WTC11 (cell line): ENCODE data around the gene THEMIS2. TPM values are rescaled to one million over a fixed set of nuclear protein-coding genes. Genes with fewer than 3 reads are reported as not detected.

ENCODE experiments used
- ATAC-seq: fragments of 200-7000 bp; cut with Tn5 transposase; 2 replicates; pipeline ENCODE4 v1.10.0; 2021; ENCODE audit warnings: mild to moderate bottlenecking, moderate library complexity
- CTCF ChIA-PET: fragments of 300-600 bp; sonication (Branson Sonifier 250); formaldehyde crosslinking; loops from one replicate; lab custom pipeline; 2021; ENCODE audit warnings: antibody characterized with exemption; lab: Charles Lee
- POLR2A ChIA-PET: fragments of 350-600 bp; sonication (Branson Sonifier 250); formaldehyde crosslinking; loops from one replicate; lab custom pipeline; 2021; ENCODE audit warnings: antibody characterized with exemption; lab: Charles Lee
- DNase-seq: peaks from one replicate; pipeline ENCODE4 v3.0.0; 2021; ENCODE audit warnings: low spot score
- H3K27ac Mint-ChIP-seq: 2 replicates; pipeline ENCODE4 v1.8.0; 2021; ENCODE audit warnings: mixed read lengths
- H3K27me3 Mint-ChIP-seq: 2 replicates; pipeline ENCODE4 v1.8.0; 2021; ENCODE audit warnings: low read depth, mild to moderate bottlenecking, moderate library complexity, mixed read lengths
- H3K36me3 Mint-ChIP-seq: 2 replicates; pipeline ENCODE4 v1.8.0; 2021; ENCODE audit warnings: mixed read lengths
- H3K4me1 Mint-ChIP-seq: 2 replicates; pipeline ENCODE4 v1.8.0; 2022; ENCODE audit warnings: mixed read lengths
- H3K4me3 Mint-ChIP-seq: 2 replicates; pipeline ENCODE4 v1.8.0; 2021; ENCODE audit warnings: mild to moderate bottlenecking, moderate library complexity, mixed read lengths
- H3K9me3 Mint-ChIP-seq: 2 replicates; pipeline ENCODE4 v1.8.0; 2021; ENCODE audit warnings: mixed read lengths
- AR ChIP-seq: fragments of 250-450 bp; sonication (Bioruptor Pico); IDR thresholded peaks from 2 replicates; pipeline ENCODE4 v1.9.0; 2021; ENCODE audit warnings: mild to moderate bottlenecking
- ATF2 ChIP-seq: sonication (generic); formaldehyde crosslinking; IDR thresholded peaks from 2 replicates; pipeline ENCODE4 v1.8.1; 2022; ENCODE audit warnings: low read depth, missing genetic modification reagents, borderline replicate concordance
- ATF6 ChIP-seq: sonication (generic); formaldehyde crosslinking; IDR thresholded peaks from 2 replicates; pipeline ENCODE4 v1.8.1; 2023; ENCODE audit warnings: mild to moderate bottlenecking, missing genetic modification reagents
- E2F1 ChIP-seq: sonication (generic); formaldehyde crosslinking; IDR thresholded peaks from 2 replicates; pipeline ENCODE4 v1.8.0; 2022; ENCODE audit warnings: mild to moderate bottlenecking, missing genetic modification reagents
- ERG ChIP-seq: fragments of 250-450 bp; sonication (Bioruptor Pico); IDR thresholded peaks from 2 replicates; pipeline ENCODE4 v1.8.0; 2021; ENCODE audit warnings: mild to moderate bottlenecking
- ETV6 ChIP-seq: sonication (generic); formaldehyde crosslinking; IDR thresholded peaks from 2 replicates; pipeline ENCODE4 v1.8.1; 2022; ENCODE audit warnings: mild to moderate bottlenecking, missing genetic modification reagents
- FOXK1 ChIP-seq: sonication (generic); formaldehyde crosslinking; IDR thresholded peaks from 2 replicates; pipeline ENCODE4 v1.8.0; 2022; ENCODE audit warnings: mild to moderate bottlenecking, moderate library complexity, missing genetic modification reagents
- FOXP4 ChIP-seq: sonication (generic); formaldehyde crosslinking; IDR thresholded peaks from 2 replicates; pipeline ENCODE4 v1.8.0; 2022; ENCODE audit warnings: mild to moderate bottlenecking, missing genetic modification reagents
- IRF1 ChIP-seq: sonication (generic); formaldehyde crosslinking; IDR thresholded peaks from 2 replicates; pipeline ENCODE4 v1.8.0; 2023; ENCODE audit warnings: missing genetic modification reagents
- RELA ChIP-seq: sonication (generic); formaldehyde crosslinking; IDR thresholded peaks from 2 replicates; pipeline ENCODE4 v1.8.1; 2022; ENCODE audit warnings: missing genetic modification reagents, mild to moderate bottlenecking, borderline replicate concordance
- SMAD3 ChIP-seq: sonication (generic); formaldehyde crosslinking; IDR thresholded peaks from 2 replicates; pipeline ENCODE4 v1.8.0; 2022; ENCODE audit warnings: missing genetic modification reagents, mild to moderate bottlenecking, borderline replicate concordance
- SP1 ChIP-seq: sonication (generic); formaldehyde crosslinking; conservative IDR thresholded peaks from 2 replicates; pipeline ENCODE4 v1.8.1; 2022; ENCODE audit warnings: missing genetic modification reagents
- TEAD4 ChIP-seq: sonication (generic); formaldehyde crosslinking; IDR thresholded peaks from 2 replicates; pipeline ENCODE4 v1.8.0; 2022; ENCODE audit warnings: mild to moderate bottlenecking, missing genetic modification reagents
- TP53 ChIP-seq: sonication (generic); formaldehyde crosslinking; IDR thresholded peaks from 2 replicates; pipeline ENCODE4 v1.8.1; 2023; ENCODE audit warnings: mild to moderate bottlenecking, missing genetic modification reagents
- ZBTB43 ChIP-seq: sonication (generic); formaldehyde crosslinking; IDR thresholded peaks from 2 replicates; pipeline ENCODE4 v1.8.1; 2023; ENCODE audit warnings: mild to moderate bottlenecking, missing genetic modification reagents
- ZNF219 ChIP-seq: sonication (generic); formaldehyde crosslinking; IDR thresholded peaks from 2 replicates; pipeline ENCODE4 v1.8.0; 2023; ENCODE audit warnings: missing genetic modification reagents, mild to moderate bottlenecking, borderline replicate concordance
- ZNF263 ChIP-seq: sonication (generic); formaldehyde crosslinking; IDR thresholded peaks from 2 replicates; pipeline ENCODE4 v1.8.1; 2022; ENCODE audit warnings: low read depth, mild to moderate bottlenecking, moderate library complexity, missing genetic modification reagents
- ZNF425 ChIP-seq: fragments of 250-450 bp; sonication (Bioruptor Pico); conservative IDR thresholded peaks from 2 replicates; pipeline ENCODE4 v1.9.0; 2021; ENCODE audit warnings: mild to moderate bottlenecking
- total RNA-seq: library from RNA; stranded (reverse); gene quantifications from 3 replicates; pipeline ENCODE4 v1.2.3, GENCODE V29; 2021

Gene THEMIS2
- total RNA-seq, 1 experiment from 2014 or later: 12.7 TPM

GRCh38 chr1:27887215-27888021 lies 15.1 kb downstream of the THEMIS2 start:
- Mint-ChIP-seq H3K4me1 (no peaks in the 10 kb centered on the region), H3K27ac (peak overlapping the region; percentile 49; the same call in 1 of the 2 replicates), H3K27me3 (no peaks in the 10 kb centered on the region), H3K36me3 (peaks cover 33% of the 10 kb centered on the region), H3K9me3 (no peaks in the 10 kb centered on the region), H3K4me3 (no peak overlapping the region)
- TF ChIP-seq SMAD3 (CRISPR knock-in tag): no peak
- TF ChIP-seq ZNF425 (CRISPR knock-in tag): no peak
- no peak for TF ChIP-seq ZBTB43
- TF ChIP-seq AR: no peak
- no peak for TF ChIP-seq FOXK1 (CRISPR knock-in tag)
- ChIA-PET POLR2A (interaction anchor here (0.6 to 0.7 kb wide), 4 partner anchors 10 to 283 kb away, joined by 4 to 13 read pairs (median 6); no protein-coding TSS in a partner anchor), CTCF (interaction anchor here (0.7 kb wide), 2 partner anchors 12 to 207 kb away, joined by 4 to 5 read pairs; no protein-coding TSS in a partner anchor)
- no peak for ATAC-seq
- no peak for DNase-seq

GRCh38 chr1:27889506-27889905 lies 17.2 kb downstream of the THEMIS2 start:
- H3K36me3 Mint-ChIP-seq: peaks cover 53% of the 10 kb centered on the region
- ATAC-seq: no peak
- H3K27ac Mint-ChIP-seq: no peak overlapping the region
- H3K4me3 Mint-ChIP-seq: no peak overlapping the region
- no peaks in the 10 kb centered on the region for H3K9me3 Mint-ChIP-seq
- no peak for DNase-seq
- POLR2A ChIA-PET: no interaction called here
- CTCF ChIA-PET: no interaction called here
- no peaks in the 10 kb centered on the region for H3K27me3 Mint-ChIP-seq
- H3K4me1 Mint-ChIP-seq: no peaks in the 10 kb centered on the region
- no peak for TF ChIP-seq TEAD4
- no peak for TF ChIP-seq RELA (CRISPR knock-in tag)
- TF ChIP-seq ETV6 (CRISPR knock-in tag): no peak
- no peak for TF ChIP-seq ZNF263 (CRISPR knock-in tag)
- TF ChIP-seq ZNF219 (CRISPR knock-in tag): no peak
- TF ChIP-seq SP1: no peak
- TF ChIP-seq ATF6 (CRISPR knock-in tag): no peak
- TF ChIP-seq IRF1 (CRISPR knock-in tag): no peak
- no peak for TF ChIP-seq FOXP4 (CRISPR knock-in tag)
- no peak for TF ChIP-seq TP53 (CRISPR knock-in tag)
- TF ChIP-seq E2F1 (CRISPR knock-in tag): no peak
- TF ChIP-seq ATF2 (CRISPR knock-in tag): no peak
- TF ChIP-seq ERG (CRISPR knock-in tag): no peak
